Measurements from ENCODE around the gene RNU6-1. TPM values are rescaled to one million over a fixed set of nuclear protein-coding genes. Genes with fewer than 3 reads are reported as not detected.
A peak's percentile ranks its signal among the peaks of the same experiment; 100 is the strongest.

Gene RNU6-1
- total RNA-seq, 1 experiment from 2014 or later = not detected

DNA sequence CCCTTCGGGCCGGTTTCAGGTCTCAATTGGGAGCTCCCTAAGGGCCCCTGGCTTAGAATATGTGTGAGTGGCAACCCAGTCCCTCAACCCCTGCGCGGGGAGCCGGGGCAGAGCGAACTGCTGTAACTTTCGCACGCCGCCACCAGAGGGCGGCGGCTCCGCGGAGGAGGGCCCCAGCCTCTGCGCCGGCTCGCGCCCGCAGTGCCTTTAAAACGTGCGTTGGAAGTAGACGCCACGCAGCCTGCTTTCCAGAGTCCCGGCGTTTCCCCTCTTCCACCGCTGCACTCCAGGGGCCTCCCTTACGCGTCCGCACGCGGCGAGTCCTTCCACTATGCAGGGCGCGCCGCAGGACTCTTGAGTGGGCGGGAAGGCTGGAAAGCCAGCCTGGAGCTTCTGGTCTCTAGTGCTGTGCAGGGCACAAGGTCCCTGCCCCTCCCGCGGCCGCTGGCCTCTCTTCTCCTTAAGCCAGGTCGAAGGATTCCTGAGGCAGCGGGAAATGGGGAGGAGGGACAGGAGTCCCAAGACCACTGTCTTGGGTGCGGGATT, 23.7 kb upstream of the RNU6-1 start:
- CTCF ChIA-PET = interaction anchor here (0.5 to 2.3 kb wide), 8 partner anchors 10 to 291 kb away, joined by 3 to 18 read pairs (median 4); partner anchors contain the start of gene PIAS1
- Mint-ChIP-seq H3K9me3 (ENCODE audit: low read depth, unreplicated experiment) (no peaks in the 10 kb centered on the region), H3K4me3 (ENCODE audit: low read depth, unreplicated experiment) (peak overlapping the region; percentile 83), H3K27me3 (ENCODE audit: unreplicated experiment) (peaks cover 14% of the 10 kb centered on the region), H3K27ac (ENCODE audit: unreplicated experiment) (no peak overlapping the region), H3K36me3 (ENCODE audit: insufficient read depth, unreplicated experiment) (no peaks in the 10 kb centered on the region), H3K4me1 (ENCODE audit: low read depth, unreplicated experiment) (peaks cover 10% of the 10 kb centered on the region)
- no TSS peak for BruUV-seq (replicated peaks)
- intact Hi-C loops (cut with micrococcal nuclease; ENCODE audit: unreplicated experiment) = loop anchor here (1.0 to 10.0 kb wide), 3 partner anchors 101 to 292 kb away; partner anchors contain the start of gene PIAS1
- DNase-seq = peak; percentile 83
- TF ChIP-seq, protein P1, sequence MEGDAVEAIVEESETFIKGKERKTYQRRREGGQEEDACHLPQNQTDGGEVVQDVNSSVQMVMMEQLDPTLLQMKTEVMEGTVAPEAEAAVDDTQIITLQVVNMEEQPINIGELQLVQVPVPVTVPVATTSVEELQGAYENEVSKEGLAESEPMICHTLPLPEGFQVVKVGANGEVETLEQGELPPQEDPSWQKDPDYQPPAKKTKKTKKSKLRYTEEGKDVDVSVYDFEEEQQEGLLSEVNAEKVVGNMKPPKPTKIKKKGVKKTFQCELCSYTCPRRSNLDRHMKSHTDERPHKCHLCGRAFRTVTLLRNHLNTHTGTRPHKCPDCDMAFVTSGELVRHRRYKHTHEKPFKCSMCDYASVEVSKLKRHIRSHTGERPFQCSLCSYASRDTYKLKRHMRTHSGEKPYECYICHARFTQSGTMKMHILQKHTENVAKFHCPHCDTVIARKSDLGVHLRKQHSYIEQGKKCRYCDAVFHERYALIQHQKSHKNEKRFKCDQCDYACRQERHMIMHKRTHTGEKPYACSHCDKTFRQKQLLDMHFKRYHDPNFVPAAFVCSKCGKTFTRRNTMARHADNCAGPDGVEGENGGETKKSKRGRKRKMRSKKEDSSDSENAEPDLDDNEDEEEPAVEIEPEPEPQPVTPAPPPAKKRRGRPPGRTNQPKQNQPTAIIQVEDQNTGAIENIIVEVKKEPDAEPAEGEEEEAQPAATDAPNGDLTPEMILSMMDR (IDR thresholded peaks at IDR 0.05; ENCODE audit: unreplicated experiment) = peak; percentile 96

DNA sequence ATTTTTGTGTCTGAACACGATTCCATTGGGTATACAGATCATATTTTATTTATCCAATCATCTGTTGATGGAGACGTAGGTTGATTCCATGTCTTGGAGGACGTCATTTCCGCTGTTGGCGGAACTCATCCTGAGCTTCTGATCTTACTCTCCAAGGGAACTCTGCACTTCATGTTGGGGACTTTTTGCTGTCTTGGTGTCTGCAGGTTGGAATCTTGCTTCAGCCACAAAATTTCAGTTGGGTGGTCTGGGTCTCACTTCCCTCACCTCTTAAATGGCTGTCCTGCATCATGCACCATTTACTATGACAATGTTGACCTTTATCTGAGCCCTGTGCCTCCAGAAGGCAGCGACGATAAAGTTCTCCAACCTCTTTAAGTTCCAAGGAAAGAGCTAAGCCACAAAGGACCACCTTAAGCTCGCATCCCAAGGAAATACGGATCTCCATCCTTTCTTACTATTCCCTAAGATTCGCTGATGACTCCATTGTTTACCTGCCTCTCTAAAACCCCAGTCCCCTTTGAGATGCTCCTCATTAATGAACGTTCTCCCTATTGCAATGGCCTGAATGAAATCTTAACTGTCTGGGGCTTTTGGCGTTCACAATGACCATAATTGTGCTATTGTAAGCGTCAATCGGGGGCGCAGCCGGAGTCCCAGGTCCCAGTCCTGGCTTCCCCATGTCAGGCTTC, 23.1 kb upstream of the RNU6-1 start:
- peaks cover 14% of the 10 kb centered on the region for H3K27me3 Mint-ChIP-seq (ENCODE audit: unreplicated experiment)
- TF ChIP-seq, protein P1 (IDR thresholded peaks at IDR 0.05; ENCODE audit: unreplicated experiment) = no peak
- no peaks in the 10 kb centered on the region for H3K9me3 Mint-ChIP-seq (ENCODE audit: low read depth, unreplicated experiment)
- H3K4me3 Mint-ChIP-seq (ENCODE audit: low read depth, unreplicated experiment) = peak overlapping the region; percentile 83
- H3K36me3 Mint-ChIP-seq (ENCODE audit: insufficient read depth, unreplicated experiment) = no peaks in the 10 kb centered on the region
- no peak overlapping the region for H3K27ac Mint-ChIP-seq (ENCODE audit: unreplicated experiment)
- DNase-seq = no peak
- peaks cover 10% of the 10 kb centered on the region for H3K4me1 Mint-ChIP-seq (ENCODE audit: low read depth, unreplicated experiment)
- intact Hi-C loops (cut with micrococcal nuclease; ENCODE audit: unreplicated experiment) = loop anchor here (1.0 to 10.0 kb wide), 3 partner anchors 102 to 292 kb away; partner anchors contain the start of gene PIAS1
- CTCF ChIA-PET = interaction anchor here (0.5 to 2.3 kb wide), 8 partner anchors 9 to 292 kb away, joined by 3 to 18 read pairs (median 4); partner anchors contain the start of gene PIAS1
- no TSS peak for BruUV-seq (replicated peaks)

DNA sequence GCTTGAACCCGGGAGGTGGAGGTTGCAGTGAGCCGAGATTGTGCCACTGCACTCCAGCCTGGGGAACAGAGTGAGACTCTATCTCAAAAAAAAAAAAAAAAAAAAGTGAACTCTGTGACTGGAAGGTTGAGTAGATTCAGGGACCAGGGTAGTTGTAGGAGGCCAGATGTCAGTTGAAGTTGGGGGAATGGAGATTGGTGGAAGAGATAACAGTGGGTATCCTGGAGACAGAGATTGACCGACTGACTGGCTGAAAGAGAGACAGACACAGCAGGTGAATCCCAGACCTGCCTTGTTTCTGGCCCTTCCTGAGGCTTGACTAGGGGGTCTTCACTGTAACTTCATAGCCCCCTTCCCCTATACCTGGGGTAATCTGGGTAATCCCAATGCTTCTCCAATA, 22.1 kb upstream of the RNU6-1 start:
- BruUV-seq (replicated peaks) = no TSS peak
- DNase-seq = no peak
- intact Hi-C loops (cut with micrococcal nuclease; ENCODE audit: unreplicated experiment) = loop anchor here (5.0 to 10.0 kb wide), 2 partner anchors 103 to 190 kb away; partner anchors contain the start of gene PIAS1
- TF ChIP-seq, protein P1 (IDR thresholded peaks at IDR 0.05; ENCODE audit: unreplicated experiment) = no peak
- no peaks in the 10 kb centered on the region for H3K9me3 Mint-ChIP-seq (ENCODE audit: low read depth, unreplicated experiment)
- peaks cover 14% of the 10 kb centered on the region for H3K27me3 Mint-ChIP-seq (ENCODE audit: unreplicated experiment)
- no peaks in the 10 kb centered on the region for H3K36me3 Mint-ChIP-seq (ENCODE audit: insufficient read depth, unreplicated experiment)
- H3K4me3 Mint-ChIP-seq (ENCODE audit: low read depth, unreplicated experiment) = no peak overlapping the region
- peaks cover 10% of the 10 kb centered on the region for H3K4me1 Mint-ChIP-seq (ENCODE audit: low read depth, unreplicated experiment)
- H3K27ac Mint-ChIP-seq (ENCODE audit: unreplicated experiment) = no peak overlapping the region
- CTCF ChIA-PET = no interaction called here

DNA sequence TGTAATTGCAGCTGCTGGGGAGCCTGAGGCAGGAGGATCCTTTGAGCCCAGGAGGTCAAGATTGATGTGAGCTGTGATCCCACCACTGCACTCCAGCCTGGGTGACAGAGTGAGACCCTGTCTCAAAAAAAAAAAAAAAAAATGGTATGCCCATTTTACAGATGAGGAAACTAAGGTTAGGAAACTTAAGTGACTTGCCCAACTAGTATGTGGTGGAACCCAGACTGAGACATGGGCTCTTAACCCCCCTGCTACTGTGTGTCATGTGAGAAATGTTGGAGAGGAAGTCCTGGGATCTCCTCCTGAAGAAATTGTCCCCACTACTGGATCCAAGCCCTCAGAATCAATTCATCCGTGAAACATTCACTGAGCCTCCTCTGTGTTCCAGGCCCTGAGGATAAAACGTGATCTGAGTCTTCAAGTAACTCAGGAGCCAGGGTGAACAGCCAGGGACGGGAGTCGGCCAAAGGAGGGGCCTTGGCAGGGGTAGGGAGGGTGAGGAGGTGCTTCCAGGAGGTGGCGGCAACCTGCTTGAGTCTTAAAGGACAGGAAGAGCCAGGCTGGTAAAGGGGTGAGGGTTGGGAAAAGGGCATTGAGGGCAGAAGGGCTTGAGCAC, 19.6 kb upstream of the RNU6-1 start:
- H3K4me1 Mint-ChIP-seq (ENCODE audit: low read depth, unreplicated experiment) = peaks cover 10% of the 10 kb centered on the region
- H3K27me3 Mint-ChIP-seq (ENCODE audit: unreplicated experiment) = no peaks in the 10 kb centered on the region
- CTCF ChIA-PET = no interaction called here
- BruUV-seq (replicated peaks) = no TSS peak
- H3K4me3 Mint-ChIP-seq (ENCODE audit: low read depth, unreplicated experiment) = no peak overlapping the region
- intact Hi-C loops (cut with micrococcal nuclease; ENCODE audit: unreplicated experiment) = no loop called here
- no peak overlapping the region for H3K27ac Mint-ChIP-seq (ENCODE audit: unreplicated experiment)
- no peaks in the 10 kb centered on the region for H3K36me3 Mint-ChIP-seq (ENCODE audit: insufficient read depth, unreplicated experiment)
- no peak for DNase-seq
- no peaks in the 10 kb centered on the region for H3K9me3 Mint-ChIP-seq (ENCODE audit: low read depth, unreplicated experiment)
- TF ChIP-seq, protein P1 (IDR thresholded peaks at IDR 0.05; ENCODE audit: unreplicated experiment) = no peak

Data from Calu3 (cell line).